ENCODE data around the gene RALGAPA2. TPM values are rescaled to one million over a fixed set of nuclear protein-coding genes. Genes with fewer than 3 reads are reported as not detected.

RALGAPA2 gene
- polyA plus RNA-seq, 1 of the 3 experiments (the other 2 are of a cell fraction): 1.0 TPM

DNA sequence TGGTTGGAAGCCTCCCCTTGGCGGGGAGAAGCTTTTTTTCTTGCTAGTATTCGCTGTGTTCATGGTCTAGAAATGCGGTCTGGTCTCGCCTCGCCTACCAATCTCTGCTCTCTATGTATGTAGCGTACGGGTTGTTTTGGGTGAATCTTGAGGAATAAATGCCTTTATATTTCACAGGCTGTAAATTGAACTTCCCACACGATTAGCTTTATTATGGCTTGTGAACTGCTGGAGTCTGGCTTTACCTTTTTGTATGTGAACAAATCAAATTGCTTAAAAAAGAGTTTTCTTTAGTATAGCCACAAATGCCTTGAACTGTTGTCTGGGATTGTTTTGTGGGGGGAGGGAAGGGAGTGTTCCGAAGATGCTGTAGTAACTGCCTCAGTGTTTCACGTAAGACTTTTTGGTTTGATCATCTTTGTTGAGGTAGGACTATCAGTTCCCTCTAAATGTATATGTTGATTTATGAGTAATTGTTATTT is 342.3 kb downstream of the RALGAPA2 start:
- CTCF ChIA-PET: interaction anchor here (0.7 to 5.2 kb wide), 3 partner anchors 10 to 194 kb away, joined by 3 to 36 read pairs (median 3); no protein-coding TSS in a partner anchor
- Histone ChIP-seq H3K79me2 (ENCODE audit: insufficient read depth) (no peaks in the 10 kb centered on the region), H3K9me3 (no peaks in the 10 kb centered on the region), H3K27ac (ENCODE audit: low read depth in 2 of 2, low read length in 1 of 2) (no peak overlapping the region), H2AFZ (ENCODE audit: low read depth) (no peak overlapping the region), H3K4me2 (no peak overlapping the region), H4K20me1 (ENCODE audit: insufficient read depth) (no peaks in the 10 kb centered on the region), H3F3A (replicated peaks; ENCODE audit: insufficient read depth) (peaks cover 4% of the 10 kb centered on the region), H3K27me3 (ENCODE audit: insufficient read depth) (peaks cover 75% of the 10 kb centered on the region), H3K36me3 (replicated peaks in 1 of 2; ENCODE audit: control insufficient read depth in 1 of 2, insufficient read depth in 2 of 2, low read length in 1 of 2) (no peaks in the 10 kb centered on the region), H3K9me2 (no peaks in the 10 kb centered on the region), H3K4me3 (ENCODE audit: low read depth in 2 of 2, low read length in 1 of 2) (no peak overlapping the region), H3K4me1 (ENCODE audit: control insufficient read depth in 1 of 2, insufficient read depth in 2 of 2, low read depth in 1 of 2, low read length in 1 of 2) (no peaks in the 10 kb centered on the region; a peak in 1 of 4 replicates), H3K9ac (no peak overlapping the region)
- DNase-seq: no peak
- WGBS (ENCODE audit: low lambda C conversion rate): 8% methylated on average over 10 of the region's 10 CpGs
- POLR2A ChIA-PET: interaction anchor here (0.6 kb wide), 1 partner anchor 99 kb away, joined by 3 read pairs; no protein-coding TSS in a partner anchor
- TF ChIP-seq, protein P1, sequence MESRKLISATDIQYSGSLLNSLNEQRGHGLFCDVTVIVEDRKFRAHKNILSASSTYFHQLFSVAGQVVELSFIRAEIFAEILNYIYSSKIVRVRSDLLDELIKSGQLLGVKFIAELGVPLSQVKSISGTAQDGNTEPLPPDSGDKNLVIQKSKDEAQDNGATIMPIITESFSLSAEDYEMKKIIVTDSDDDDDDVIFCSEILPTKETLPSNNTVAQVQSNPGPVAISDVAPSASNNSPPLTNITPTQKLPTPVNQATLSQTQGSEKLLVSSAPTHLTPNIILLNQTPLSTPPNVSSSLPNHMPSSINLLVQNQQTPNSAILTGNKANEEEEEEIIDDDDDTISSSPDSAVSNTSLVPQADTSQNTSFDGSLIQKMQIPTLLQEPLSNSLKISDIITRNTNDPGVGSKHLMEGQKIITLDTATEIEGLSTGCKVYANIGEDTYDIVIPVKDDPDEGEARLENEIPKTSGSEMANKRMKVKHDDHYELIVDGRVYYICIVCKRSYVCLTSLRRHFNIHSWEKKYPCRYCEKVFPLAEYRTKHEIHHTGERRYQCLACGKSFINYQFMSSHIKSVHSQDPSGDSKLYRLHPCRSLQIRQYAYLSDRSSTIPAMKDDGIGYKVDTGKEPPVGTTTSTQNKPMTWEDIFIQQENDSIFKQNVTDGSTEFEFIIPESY (IDR thresholded peaks at IDR 0.05; ENCODE audit: borderline replicate concordance, low read depth): no peak
- TF ChIP-seq RFX5 (IDR thresholded peaks at IDR 0.05; ENCODE audit: low read length) (no peak), NRF1 (IDR thresholded peaks at IDR 0.05; ENCODE audit: low read depth, low read length) (no peak), CHD2 (IDR thresholded peaks at IDR 0.05; ENCODE audit: low read length, partially characterized antibody) (no peak), MXI1 (IDR thresholded peaks at IDR 0.05; ENCODE audit: low read depth, low read length) (no peak), TCF12 (IDR thresholded peaks at IDR 0.05) (no peak), TAF1 (IDR thresholded peaks at IDR 0.05; ENCODE audit: borderline replicate concordance, low read depth, low read length) (no peak), FOXM1 (IDR thresholded peaks at IDR 0.05; ENCODE audit: low read depth) (no peak), FOSL2 (IDR thresholded peaks at IDR 0.05; ENCODE audit: borderline replicate concordance, low read depth) (no peak), NFIC (IDR thresholded peaks at IDR 0.05; ENCODE audit: borderline replicate concordance) (no peak), YY1 (IDR thresholded peaks at IDR 0.05; ENCODE audit: low read depth) (no peak), RXRA (IDR thresholded peaks at IDR 0.05; ENCODE audit: borderline replicate concordance, low read depth) (no peak), RCOR1 (IDR thresholded peaks at IDR 0.05; ENCODE audit: low read length) (no peak), FOXJ3 (CRISPR knock-in tag; IDR thresholded peaks at IDR 0.05) (no peak), SMC3 (IDR thresholded peaks at IDR 0.05; ENCODE audit: low read depth, low read length) (no peak)
- TF ChIP-seq, protein P2, sequence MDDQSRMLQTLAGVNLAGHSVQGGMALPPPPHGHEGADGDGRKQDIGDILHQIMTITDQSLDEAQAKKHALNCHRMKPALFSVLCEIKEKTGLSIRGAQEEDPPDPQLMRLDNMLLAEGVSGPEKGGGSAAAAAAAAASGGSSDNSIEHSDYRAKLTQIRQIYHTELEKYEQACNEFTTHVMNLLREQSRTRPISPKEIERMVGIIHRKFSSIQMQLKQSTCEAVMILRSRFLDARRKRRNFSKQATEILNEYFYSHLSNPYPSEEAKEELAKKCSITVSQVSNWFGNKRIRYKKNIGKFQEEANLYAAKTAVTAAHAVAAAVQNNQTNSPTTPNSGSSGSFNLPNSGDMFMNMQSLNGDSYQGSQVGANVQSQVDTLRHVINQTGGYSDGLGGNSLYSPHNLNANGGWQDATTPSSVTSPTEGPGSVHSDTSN (IDR thresholded peaks at IDR 0.05): no peak
- TF ChIP-seq, protein P3, sequence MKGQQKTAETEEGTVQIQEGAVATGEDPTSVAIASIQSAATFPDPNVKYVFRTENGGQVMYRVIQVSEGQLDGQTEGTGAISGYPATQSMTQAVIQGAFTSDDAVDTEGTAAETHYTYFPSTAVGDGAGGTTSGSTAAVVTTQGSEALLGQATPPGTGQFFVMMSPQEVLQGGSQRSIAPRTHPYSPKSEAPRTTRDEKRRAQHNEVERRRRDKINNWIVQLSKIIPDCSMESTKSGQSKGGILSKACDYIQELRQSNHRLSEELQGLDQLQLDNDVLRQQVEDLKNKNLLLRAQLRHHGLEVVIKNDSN (IDR thresholded peaks at IDR 0.05; ENCODE audit: borderline replicate concordance, low read depth): no peak
- TF ChIP-seq, protein P4, sequence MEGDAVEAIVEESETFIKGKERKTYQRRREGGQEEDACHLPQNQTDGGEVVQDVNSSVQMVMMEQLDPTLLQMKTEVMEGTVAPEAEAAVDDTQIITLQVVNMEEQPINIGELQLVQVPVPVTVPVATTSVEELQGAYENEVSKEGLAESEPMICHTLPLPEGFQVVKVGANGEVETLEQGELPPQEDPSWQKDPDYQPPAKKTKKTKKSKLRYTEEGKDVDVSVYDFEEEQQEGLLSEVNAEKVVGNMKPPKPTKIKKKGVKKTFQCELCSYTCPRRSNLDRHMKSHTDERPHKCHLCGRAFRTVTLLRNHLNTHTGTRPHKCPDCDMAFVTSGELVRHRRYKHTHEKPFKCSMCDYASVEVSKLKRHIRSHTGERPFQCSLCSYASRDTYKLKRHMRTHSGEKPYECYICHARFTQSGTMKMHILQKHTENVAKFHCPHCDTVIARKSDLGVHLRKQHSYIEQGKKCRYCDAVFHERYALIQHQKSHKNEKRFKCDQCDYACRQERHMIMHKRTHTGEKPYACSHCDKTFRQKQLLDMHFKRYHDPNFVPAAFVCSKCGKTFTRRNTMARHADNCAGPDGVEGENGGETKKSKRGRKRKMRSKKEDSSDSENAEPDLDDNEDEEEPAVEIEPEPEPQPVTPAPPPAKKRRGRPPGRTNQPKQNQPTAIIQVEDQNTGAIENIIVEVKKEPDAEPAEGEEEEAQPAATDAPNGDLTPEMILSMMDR (IDR thresholded peaks at IDR 0.05): no peak
